ENCODE results near the gene AZI2.

AZI2 gene

GRCh38 chr3:28348629-28349468 is at the start of gene AZI2, which contains the start of gene ZCWPW2:
AZI2 (minus strand) TSS chr3:28348824; CDS start chr3:28340617, 8,207 bp downstream.
ZCWPW2 (plus strand) TSS chr3:28348721; CDS start chr3:28413069, 64,348 bp downstream.
- DNase-seq (ENCODE audit: low read depth in 2 of 2, low spot score in 1 of 2), result peak; percentile 78 to 81

- no peak for DNase-seq (ENCODE audit: low read depth in 2 of 2, low spot score in 1 of 2)
Measured at GRCh38 chr3:28388978-28389377, 40.4 kb upstream of the AZI2 start.

- DNase-seq (ENCODE audit: low read depth in 2 of 2, low spot score in 1 of 2), result no peak
Measured at GRCh38 chr3:28386049-28386448, 37.4 kb upstream of the AZI2 start.

- no peak for DNase-seq (ENCODE audit: low read depth in 2 of 2, low spot score in 1 of 2)
Measured at GRCh38 chr3:28376424-28376823, 27.8 kb upstream of the AZI2 start.

- DNase-seq (ENCODE audit: low read depth in 2 of 2, low spot score in 1 of 2), result no peak
Measured at GRCh38 chr3:28349469-28350000, 911 bp upstream of the AZI2 start.

- no peak for DNase-seq (ENCODE audit: low read depth in 2 of 2, low spot score in 1 of 2)
Measured at GRCh38 chr3:28348265-28348628, 377 bp downstream of the AZI2 start.

GRCh38 chr3:28347374-28348264 is 1.0 kb downstream of the AZI2 start:
- no peak for DNase-seq (ENCODE audit: low read depth in 2 of 2, low spot score in 1 of 2)

- no peak for DNase-seq (ENCODE audit: low read depth in 2 of 2, low spot score in 1 of 2)
Measured at GRCh38 chr3:28345690-28346089, 2.9 kb downstream of the AZI2 start.

GRCh38 chr3:28343144-28343543 is 5.5 kb downstream of the AZI2 start:
- no peak for DNase-seq (ENCODE audit: low read depth in 2 of 2, low spot score in 1 of 2)

- no peak for DNase-seq (ENCODE audit: low read depth in 2 of 2, low spot score in 1 of 2)
Measured at GRCh38 chr3:28337230-28337629, 11.4 kb downstream of the AZI2 start.

- DNase-seq (ENCODE audit: low read depth in 2 of 2, low spot score in 1 of 2), result no peak
Measured at GRCh38 chr3:28335246-28335645, 13.4 kb downstream of the AZI2 start.

- DNase-seq (ENCODE audit: low read depth in 2 of 2, low spot score in 1 of 2), result no peak
Measured at GRCh38 chr3:28334552-28334951, 14.1 kb downstream of the AZI2 start.

GRCh38 chr3:28328188-28329151 is 20.2 kb downstream of the AZI2 start:
- DNase-seq (ENCODE audit: low read depth in 2 of 2, low spot score in 1 of 2), result no peak

- no peak for DNase-seq (ENCODE audit: low read depth in 2 of 2, low spot score in 1 of 2)
Measured at GRCh38 chr3:28326458-28326926, 22.1 kb downstream of the AZI2 start.

GRCh38 chr3:28322464-28322863 is 26.2 kb downstream of the AZI2 start:
- no peak for DNase-seq (ENCODE audit: low read depth in 2 of 2, low spot score in 1 of 2)

GRCh38 chr3:28320981-28321380 is 27.6 kb downstream of the AZI2 start:
- DNase-seq (ENCODE audit: low read depth in 2 of 2, low spot score in 1 of 2), result no peak

- no peak for DNase-seq (ENCODE audit: low read depth in 2 of 2, low spot score in 1 of 2)
Measured at GRCh38 chr3:28317438-28318022, 31.1 kb downstream of the AZI2 start.

GRCh38 chr3:28316226-28316625 is 32.4 kb downstream of the AZI2 start:
- no peak for DNase-seq (ENCODE audit: low read depth in 2 of 2, low spot score in 1 of 2)

GRCh38 chr3:28315711-28316110 is 32.9 kb downstream of the AZI2 start:
- no peak for DNase-seq (ENCODE audit: low read depth in 2 of 2, low spot score in 1 of 2)

GRCh38 chr3:28308196-28308595 is 40.4 kb downstream of the AZI2 start:
- no peak for DNase-seq (ENCODE audit: low read depth in 2 of 2, low spot score in 1 of 2)

All from stimulated activated CD8-positive, alpha-beta memory T cell treated with anti-CD3 and anti-CD28 coated beads, Interleukin-4, amount 100 ng/mL, for 4 hours (primary cell).